Measurements from ENCODE around the gene TXNDC12.

The TXNDC12 gene

GRCh38 chr1:52072291-52072690, 17.3 kb upstream of the TXNDC12 start:
- TF ChIP-seq, protein P1, sequence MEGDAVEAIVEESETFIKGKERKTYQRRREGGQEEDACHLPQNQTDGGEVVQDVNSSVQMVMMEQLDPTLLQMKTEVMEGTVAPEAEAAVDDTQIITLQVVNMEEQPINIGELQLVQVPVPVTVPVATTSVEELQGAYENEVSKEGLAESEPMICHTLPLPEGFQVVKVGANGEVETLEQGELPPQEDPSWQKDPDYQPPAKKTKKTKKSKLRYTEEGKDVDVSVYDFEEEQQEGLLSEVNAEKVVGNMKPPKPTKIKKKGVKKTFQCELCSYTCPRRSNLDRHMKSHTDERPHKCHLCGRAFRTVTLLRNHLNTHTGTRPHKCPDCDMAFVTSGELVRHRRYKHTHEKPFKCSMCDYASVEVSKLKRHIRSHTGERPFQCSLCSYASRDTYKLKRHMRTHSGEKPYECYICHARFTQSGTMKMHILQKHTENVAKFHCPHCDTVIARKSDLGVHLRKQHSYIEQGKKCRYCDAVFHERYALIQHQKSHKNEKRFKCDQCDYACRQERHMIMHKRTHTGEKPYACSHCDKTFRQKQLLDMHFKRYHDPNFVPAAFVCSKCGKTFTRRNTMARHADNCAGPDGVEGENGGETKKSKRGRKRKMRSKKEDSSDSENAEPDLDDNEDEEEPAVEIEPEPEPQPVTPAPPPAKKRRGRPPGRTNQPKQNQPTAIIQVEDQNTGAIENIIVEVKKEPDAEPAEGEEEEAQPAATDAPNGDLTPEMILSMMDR (IDR thresholded peaks at IDR 0.05; ENCODE audit: extremely low read depth, missing control alignments): no peak
- DNase-seq (ENCODE audit: low spot score): no peak

DNA sequence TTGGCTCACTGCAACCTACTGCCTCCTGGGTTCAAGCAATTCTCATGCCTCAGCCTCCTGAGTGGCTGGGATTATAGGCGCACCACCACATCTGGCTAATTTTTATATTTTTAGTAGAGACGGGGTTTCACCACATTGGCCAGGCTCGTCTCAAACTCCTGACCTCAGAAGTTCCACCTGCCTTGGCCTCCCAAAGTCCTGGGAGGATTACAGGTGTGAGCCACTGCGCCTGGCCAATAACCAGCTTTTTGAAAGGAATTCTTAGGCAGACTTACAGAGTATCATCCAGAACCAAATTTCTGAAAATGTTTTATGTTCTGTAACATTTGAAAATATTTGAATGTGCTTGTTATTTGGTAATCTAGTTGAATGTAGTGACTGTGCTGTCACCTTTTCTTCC, 15.7 kb upstream of the TXNDC12 start:
- DNase-seq (ENCODE audit: low spot score): no peak
- TF ChIP-seq, protein P1 (IDR thresholded peaks at IDR 0.05; ENCODE audit: extremely low read depth, missing control alignments): no peak

DNA sequence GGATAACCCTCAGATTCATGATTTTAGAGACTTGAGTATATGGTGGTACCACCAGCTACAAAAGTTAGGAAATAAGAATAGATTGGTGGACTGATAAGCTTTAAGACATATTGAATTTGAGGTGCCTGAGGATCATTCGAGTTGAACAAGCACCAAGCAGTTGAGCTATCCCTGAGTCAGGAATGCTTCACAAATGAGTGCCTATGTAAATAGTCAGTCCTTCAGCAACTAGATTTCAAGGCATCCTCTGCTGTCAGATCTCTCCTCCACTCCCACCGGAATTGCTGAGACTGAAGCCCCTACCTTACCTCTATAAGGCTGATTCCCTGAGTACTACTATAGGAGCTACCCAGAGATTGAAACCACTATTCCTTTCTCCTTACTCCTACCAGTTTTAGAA, 8.2 kb upstream of the TXNDC12 start:
- TF ChIP-seq, protein P1 (IDR thresholded peaks at IDR 0.05; ENCODE audit: extremely low read depth, missing control alignments): no peak
- no peak for DNase-seq (ENCODE audit: low spot score)

DNA sequence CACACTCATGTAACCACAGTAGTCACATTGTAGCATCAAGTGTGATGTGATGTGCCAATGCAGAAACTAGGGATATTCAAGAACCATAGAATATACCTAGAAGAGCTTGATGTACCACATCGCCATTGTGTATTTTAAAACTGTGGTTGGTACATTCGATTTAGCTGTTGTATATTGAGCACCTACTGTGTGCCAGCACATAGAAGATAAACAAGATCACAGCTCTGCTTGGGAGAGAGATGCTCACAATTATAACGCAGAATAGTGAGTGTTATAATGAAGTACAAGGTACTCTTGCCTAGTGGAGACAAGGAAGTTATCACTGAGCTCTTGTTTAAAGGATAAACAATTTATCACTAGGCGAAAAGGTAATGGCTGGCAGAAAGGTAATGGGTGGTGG, 5.8 kb upstream of the TXNDC12 start:
- TF ChIP-seq, protein P1 (IDR thresholded peaks at IDR 0.05; ENCODE audit: extremely low read depth, missing control alignments): no peak
- DNase-seq (ENCODE audit: low spot score): no peak

DNA sequence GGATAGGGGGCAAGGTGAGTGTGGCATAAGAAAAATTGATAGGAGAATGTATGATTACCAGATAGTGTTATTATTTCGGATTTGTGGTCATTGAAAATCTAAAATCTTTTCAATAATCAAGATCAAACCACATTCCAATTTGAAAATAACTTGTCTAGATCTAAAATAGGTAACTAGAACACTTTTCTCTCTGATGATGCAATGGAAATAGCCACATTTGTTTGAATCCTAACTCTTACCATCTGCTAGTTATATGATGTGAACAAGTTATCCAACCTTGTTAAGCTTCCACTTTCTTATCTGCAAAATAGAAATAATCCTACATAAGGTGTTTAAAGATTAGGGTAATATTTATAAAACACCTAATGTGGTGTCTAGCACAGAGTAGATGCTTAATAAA, 4.9 kb upstream of the TXNDC12 start:
- TF ChIP-seq, protein P1 (IDR thresholded peaks at IDR 0.05; ENCODE audit: extremely low read depth, missing control alignments): no peak
- DNase-seq (ENCODE audit: low spot score): no peak

DNA sequence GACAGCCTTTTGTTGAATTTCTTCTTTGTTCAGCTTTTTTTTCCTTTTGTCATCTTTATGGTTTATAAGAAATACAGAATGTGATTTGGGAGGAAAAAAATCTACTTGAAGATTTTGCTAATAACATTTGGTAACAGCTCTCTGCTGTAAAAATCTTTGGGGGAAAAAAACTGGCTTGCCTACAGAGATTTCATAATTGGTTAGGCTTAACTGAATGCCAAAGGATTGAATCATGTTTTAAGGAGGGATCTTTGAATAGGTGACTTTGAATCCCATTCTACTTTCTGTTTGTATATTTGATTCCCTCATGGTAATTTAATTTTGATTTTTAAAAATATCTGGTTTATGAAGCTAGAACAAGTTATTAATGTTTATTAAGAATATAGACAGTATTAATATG, 4.3 kb upstream of the TXNDC12 start:
- TF ChIP-seq, protein P1 (IDR thresholded peaks at IDR 0.05; ENCODE audit: extremely low read depth, missing control alignments): no peak
- no peak for DNase-seq (ENCODE audit: low spot score)

GRCh38 chr1:52057876-52058415, 3.0 kb upstream of the TXNDC12 start:
- TF ChIP-seq, protein P1 (IDR thresholded peaks at IDR 0.05; ENCODE audit: extremely low read depth, missing control alignments): no peak
- DNase-seq (ENCODE audit: low spot score): no peak
